Head of caudate nucleus (tissue), 42 donors: Measurements from ENCODE around the gene IVD.
A peak's percentile ranks its signal among the peaks of the same experiment; 100 is the strongest.

Experiments used
- DNase-seq, 42 donors: peaks; one replicate each; pipeline versions ENCODE4 v3.0.0 to v3.0.0-alpha.2; 2020 to 2021; ENCODE audit warnings: mixed read lengths in 7 of 42
- intact Hi-C: fragments of 100-400 bp; cut with DNase I; formaldehyde crosslinking; loops from one replicate; pipeline ENCODE4 v1.15.0; 2022

IVD gene

GRCh38 chr15:40407330-40407990 lies 1.9 kb downstream of the IVD start:
- no peak for DNase-seq
- intact Hi-C loops = no loop called here

GRCh38 chr15:40409366-40409765 lies 3.8 kb downstream of the IVD start:
- intact Hi-C loops = no loop called here
- DNase-seq = no peak

DNA sequence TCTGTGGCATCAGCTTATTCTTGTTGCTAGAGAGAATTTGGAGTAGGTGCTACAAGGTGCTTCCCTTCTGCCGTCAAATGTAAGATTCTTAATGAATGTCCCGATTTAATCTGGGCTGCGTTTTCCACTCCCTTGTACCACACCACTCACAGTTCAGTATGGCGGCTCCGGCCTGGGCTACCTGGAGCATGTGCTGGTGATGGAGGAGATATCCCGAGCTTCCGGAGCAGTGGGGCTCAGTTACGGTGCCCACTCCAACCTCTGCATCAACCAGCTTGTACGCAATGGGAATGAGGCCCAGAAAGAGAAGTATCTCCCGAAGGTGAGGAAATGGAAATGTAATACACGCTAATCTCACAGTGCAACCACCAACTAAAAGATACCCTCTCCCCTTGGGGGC lies 4.9 kb downstream of the IVD start:
- intact Hi-C loops = loop anchor here (10.0 kb wide), 1 partner anchor 366 kb away; no protein-coding TSS in a partner anchor

DNA sequence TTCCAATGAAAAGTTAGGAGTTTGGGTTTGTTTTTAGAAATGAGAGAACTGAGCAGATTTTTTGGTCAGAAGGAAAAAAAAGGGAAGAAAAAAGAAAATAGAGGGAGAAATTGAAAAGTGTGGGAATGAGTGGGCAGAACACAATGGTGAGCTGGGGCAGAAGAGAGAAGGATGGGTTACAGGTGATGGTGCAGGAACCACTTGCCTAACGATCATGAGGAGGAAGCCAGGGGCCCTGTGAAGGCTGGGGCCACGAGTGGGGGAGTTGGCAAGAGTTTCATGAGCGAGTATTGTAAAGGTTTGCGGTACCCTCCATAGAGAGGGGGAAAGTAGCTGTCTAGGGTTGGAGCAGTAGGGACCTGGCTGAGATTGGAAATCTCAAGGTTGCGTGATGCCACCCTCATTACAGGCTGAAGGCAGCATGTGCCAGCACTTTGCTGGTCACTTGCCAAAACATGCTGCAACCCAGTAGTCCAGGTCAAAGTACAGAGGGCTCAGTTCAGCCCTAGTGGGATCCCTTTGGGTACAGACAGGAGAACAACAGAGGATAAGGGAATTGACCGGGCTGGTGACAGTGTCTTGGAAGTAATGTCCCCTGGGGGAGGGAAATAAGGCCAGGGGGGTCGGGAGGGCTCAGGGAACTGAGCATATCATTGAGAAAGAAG lies 6.6 kb downstream of the IVD start:
- intact Hi-C loops = loop anchor here (10.0 kb wide), 1 partner anchor 367 kb away; no protein-coding TSS in a partner anchor
- peak in 1 of 42 donors; percentile 8 for DNase-seq

More for the DNA sequence above, 4.9 kb downstream of the IVD start:
- no peak for DNase-seq

DNA sequence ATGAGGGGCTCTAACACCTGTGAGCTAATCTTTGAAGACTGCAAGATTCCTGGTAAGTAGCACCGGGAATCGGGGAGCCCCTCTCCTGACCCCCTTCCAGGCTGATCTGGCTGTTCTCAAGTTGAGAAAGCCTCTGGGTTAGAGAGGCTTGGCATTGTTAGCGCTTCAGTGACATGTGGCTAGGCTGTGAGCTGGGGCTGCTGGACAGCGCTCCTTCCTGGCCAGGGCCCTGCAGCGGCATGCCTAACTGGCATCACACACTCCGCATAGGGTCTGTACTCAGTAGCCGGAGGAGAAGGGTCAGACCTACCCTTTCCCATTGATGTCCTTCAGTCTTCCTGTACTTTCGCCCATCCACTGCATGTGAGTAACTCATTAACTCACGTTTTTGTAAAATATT lies 7.4 kb downstream of the IVD start:
- intact Hi-C loops = loop anchor here (10.0 kb wide), 1 partner anchor 368 kb away; no protein-coding TSS in a partner anchor
- DNase-seq = peak in 1 of 42 donors; percentile 10

GRCh38 chr15:40414816-40415215 lies 9.2 kb downstream of the IVD start:
- intact Hi-C loops = loop anchor here (10.0 kb wide), 1 partner anchor 370 kb away; no protein-coding TSS in a partner anchor
- DNase-seq = peak in 1 of 42 donors; percentile 14

DNA sequence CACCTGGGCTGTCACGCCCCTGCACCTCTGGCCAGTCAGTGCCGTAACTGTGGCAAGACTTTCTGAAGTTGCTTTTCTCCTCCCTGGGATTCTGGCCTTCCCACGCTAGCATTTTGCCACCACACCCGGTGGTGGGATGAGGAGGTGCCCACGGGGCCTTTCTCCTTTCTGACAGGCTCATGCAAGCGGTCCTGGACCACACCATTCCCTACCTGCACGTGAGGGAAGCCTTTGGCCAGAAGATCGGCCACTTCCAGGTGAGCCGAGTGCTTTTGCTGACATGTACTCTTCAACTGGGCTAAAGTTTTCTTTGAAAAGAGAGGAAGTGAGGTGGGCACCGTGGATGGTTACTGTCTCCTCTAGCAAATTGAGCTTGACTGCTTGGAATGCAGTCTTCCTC lies 9.6 kb downstream of the IVD start:
- intact Hi-C loops = loop anchor here (10.0 kb wide), 1 partner anchor 370 kb away; no protein-coding TSS in a partner anchor
- DNase-seq = peak in 1 of 42 donors; percentile 9

DNA sequence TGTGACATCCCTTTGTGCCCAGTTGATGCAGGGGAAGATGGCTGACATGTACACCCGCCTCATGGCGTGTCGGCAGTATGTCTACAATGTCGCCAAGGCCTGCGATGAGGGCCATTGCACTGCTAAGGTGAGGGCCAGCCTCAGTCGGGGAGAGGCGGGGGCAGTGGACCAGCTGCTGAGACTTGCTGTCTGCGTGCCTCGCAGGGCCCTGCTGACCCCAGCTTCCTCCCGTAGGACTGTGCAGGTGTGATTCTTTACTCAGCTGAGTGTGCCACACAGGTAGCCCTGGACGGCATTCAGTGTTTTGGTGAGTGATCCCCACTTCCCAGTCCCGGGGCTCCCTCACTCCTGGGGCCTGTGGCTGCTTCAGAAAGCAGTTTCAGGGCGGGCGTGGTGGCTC lies 10.5 kb downstream of the IVD start:
- DNase-seq = peak in 1 of 42 donors; percentile 14
- intact Hi-C loops = loop anchor here (10.0 kb wide), 1 partner anchor 371 kb away; no protein-coding TSS in a partner anchor

DNA sequence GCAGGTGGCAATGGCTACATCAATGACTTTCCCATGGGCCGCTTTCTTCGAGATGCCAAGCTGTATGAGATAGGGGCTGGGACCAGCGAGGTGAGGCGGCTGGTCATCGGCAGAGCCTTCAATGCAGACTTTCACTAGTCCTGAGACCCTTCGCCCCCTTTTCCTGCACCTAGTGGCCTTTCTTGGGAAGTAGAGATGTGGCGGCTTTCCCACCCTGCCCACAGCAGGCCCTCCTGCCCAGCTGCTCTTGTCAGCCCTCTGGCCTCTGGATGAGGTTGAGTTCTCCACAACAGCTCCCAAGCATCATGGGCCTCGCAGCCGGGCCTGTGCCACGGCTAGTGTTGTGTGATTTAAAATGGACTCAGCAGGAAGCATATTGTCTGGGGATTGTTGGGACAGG lies 12.5 kb downstream of the IVD start:
- intact Hi-C loops = loop anchor here (10.0 kb wide), 1 partner anchor 373 kb away; no protein-coding TSS in a partner anchor
- no peak for DNase-seq

DNA sequence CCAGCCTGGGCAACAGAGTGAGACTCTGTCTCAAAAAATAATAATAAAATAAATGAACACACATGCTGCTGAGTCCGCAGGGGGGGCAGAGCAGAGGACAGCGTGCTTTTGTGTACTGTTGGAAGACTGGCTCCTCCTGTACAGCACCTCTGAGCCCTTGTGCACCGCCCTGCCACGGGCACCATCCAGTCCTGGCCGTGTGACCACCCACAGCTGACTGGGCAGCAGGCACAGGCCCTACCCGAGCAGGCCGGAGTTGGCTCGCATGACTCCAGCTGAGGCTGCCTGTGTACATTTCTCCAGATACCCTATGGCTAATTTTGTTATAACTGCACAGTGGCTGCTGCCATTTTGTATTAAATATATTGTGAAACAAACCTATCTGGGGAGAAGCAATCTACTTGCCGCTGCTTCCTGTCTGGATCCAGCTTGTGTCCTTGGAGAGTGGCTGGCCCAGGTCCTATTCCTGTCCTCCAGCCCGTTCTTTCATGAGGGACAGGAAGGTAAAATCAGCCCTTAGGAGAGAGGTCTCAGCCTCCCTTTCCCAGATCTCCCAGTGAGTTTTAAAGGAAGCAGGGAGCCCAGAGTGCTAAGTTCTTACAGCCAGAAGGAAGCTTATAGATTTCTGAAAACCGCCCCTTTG lies 14.6 kb downstream of the IVD start:
- intact Hi-C loops = loop anchor here (5.0 kb wide), 2 partner anchors 78 to 143 kb away; partner anchors contain the start of gene CCDC9B
- DNase-seq = peak in 2 of 42 donors; percentile 9 to 21

GRCh38 chr15:40420793-40421192 lies 15.2 kb downstream of the IVD start:
- intact Hi-C loops = loop anchor here (5.0 kb wide), 2 partner anchors 78 to 143 kb away; partner anchors contain the start of gene CCDC9B
- peak in 1 of 42 donors; percentile 48 for DNase-seq

- intact Hi-C loops = loop anchor here (5.0 kb wide), 2 partner anchors 79 to 144 kb away; partner anchors contain the start of gene CCDC9B
- peak; percentile 67 to 93 (median 85) for DNase-seq
Measured at GRCh38 chr15:40421246-40422157, 15.9 kb downstream of the IVD start.

DNA sequence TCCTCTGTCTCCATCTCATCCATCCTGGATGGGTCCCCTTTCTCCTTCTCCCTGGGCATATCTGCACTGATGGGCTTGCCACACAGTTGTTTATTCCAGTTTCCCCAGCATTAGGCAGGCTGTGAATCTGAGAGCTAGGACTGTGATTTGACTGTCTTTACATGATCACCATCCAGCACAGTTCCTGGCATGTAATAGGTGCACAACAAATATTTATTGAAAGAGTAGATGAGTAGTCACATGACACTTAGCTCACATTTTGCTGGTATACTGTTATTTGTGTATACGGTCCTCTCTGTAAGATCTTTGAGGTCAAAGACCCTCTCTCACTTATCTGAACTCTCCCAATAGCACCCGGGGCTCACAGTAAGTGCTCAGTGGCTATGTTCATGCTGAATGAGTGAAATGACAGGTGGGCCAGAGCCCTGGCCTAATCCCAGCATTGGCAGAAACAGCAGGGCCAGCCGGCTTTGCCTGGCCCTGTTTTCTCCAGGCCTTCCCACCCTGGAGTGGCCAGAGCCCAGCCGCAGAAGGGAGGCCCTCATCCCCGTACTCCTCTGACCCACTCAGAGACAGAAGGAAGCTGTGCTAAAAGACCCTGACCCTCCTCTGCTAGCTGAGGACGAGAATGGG lies 19.0 kb downstream of the IVD start:
- intact Hi-C loops = loop anchor here (5.0 kb wide), 2 partner anchors 82 to 147 kb away; partner anchors contain the start of gene CCDC9B
- no peak for DNase-seq

GRCh38 chr15:40425681-40426080 lies 20.1 kb downstream of the IVD start:
- intact Hi-C loops = no loop called here
- DNase-seq = no peak

DNA sequence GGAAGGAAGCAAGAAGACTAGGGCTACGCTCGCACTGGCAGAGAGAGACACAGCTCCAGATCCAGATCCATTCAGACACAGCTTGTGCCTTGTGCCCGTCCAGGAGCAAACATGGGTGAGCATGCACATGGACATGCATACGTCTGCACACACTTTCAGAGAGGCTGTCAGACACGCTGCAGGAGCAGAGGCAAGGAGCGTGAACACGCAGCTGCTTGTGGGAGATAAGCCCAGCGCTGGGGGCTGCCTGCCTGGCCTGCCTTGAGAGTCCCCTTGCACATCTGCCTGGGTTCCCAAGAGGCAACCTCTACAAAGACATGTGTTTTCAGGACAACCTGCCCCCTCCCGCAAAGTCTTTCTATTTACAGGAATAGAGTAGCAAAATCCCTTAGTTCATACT lies 21.6 kb downstream of the IVD start:
- DNase-seq = no peak
- intact Hi-C loops = no loop called here

- no peak for DNase-seq
- intact Hi-C loops = no loop called here
Measured at GRCh38 chr15:40428185-40428584, 22.6 kb downstream of the IVD start.

- DNase-seq = no peak
- intact Hi-C loops = no loop called here
Measured at GRCh38 chr15:40429068-40429710, 23.6 kb downstream of the IVD start.
